ENCODE measurements around the gene MEIS2.
A peak's percentile ranks its signal among the peaks of the same experiment; 100 is the strongest.

MEIS2 gene

GRCh38 chr15:37109168-37109871 lies 9.0 kb upstream of the MEIS2 start:
- DNase-seq (ENCODE audit: low read depth in 2 of 2), result no peak
- peak overlapping the region in 1 of 2 donors; percentile 7 for H3K4me3 ChIP-seq (replicated peaks in 1 of 2; ENCODE audit: low read depth in 2 of 2, low read length in 2 of 2)
- TF ChIP-seq CTCF (IDR thresholded peaks at IDR 0.05; ENCODE audit: low read depth, low read length), result no peak

- no peak for DNase-seq (ENCODE audit: low read depth in 2 of 2)
- no peak overlapping the region for H3K4me3 ChIP-seq (replicated peaks in 1 of 2; ENCODE audit: low read depth in 2 of 2, low read length in 2 of 2)
- TF ChIP-seq CTCF (IDR thresholded peaks at IDR 0.05; ENCODE audit: low read depth, low read length), result no peak
Measured at GRCh38 chr15:37108381-37109167, 8.2 kb upstream of the MEIS2 start.

GRCh38 chr15:37107744-37108380 lies 7.5 kb upstream of the MEIS2 start:
- no peak for DNase-seq (ENCODE audit: low read depth in 2 of 2)
- H3K4me3 ChIP-seq (replicated peaks in 1 of 2; ENCODE audit: low read depth in 2 of 2, low read length in 2 of 2), result peak overlapping the region in 1 of 2 donors; percentile 3
- TF ChIP-seq CTCF (IDR thresholded peaks at IDR 0.05; ENCODE audit: low read depth, low read length), result no peak

- no peak for TF ChIP-seq CTCF (IDR thresholded peaks at IDR 0.05; ENCODE audit: low read depth, low read length)
- H3K4me3 ChIP-seq (replicated peaks in 1 of 2; ENCODE audit: low read depth in 2 of 2, low read length in 2 of 2), result peak overlapping the region; percentile 16 to 40
- DNase-seq (ENCODE audit: low read depth in 2 of 2), result peak in 1 of 2 donors; percentile 69
Measured at GRCh38 chr15:37107071-37107743, 6.9 kb upstream of the MEIS2 start.

- DNase-seq (ENCODE audit: low read depth in 2 of 2), result peak; percentile 61 to 75
- TF ChIP-seq CTCF (IDR thresholded peaks at IDR 0.05; ENCODE audit: low read depth, low read length), result no peak
- peak overlapping the region; percentile 28 to 40 for H3K4me3 ChIP-seq (replicated peaks in 1 of 2; ENCODE audit: low read depth in 2 of 2, low read length in 2 of 2)
Measured at GRCh38 chr15:37106490-37107001, 6.2 kb upstream of the MEIS2 start.

- peak in 1 of 2 donors; percentile 18 for DNase-seq (ENCODE audit: low read depth in 2 of 2)
- no peak for TF ChIP-seq CTCF (IDR thresholded peaks at IDR 0.05; ENCODE audit: low read depth, low read length)
- peak overlapping the region in 1 of 2 donors; percentile 13 for H3K4me3 ChIP-seq (replicated peaks in 1 of 2; ENCODE audit: low read depth in 2 of 2, low read length in 2 of 2)
Measured at GRCh38 chr15:37105889-37106288, 5.5 kb upstream of the MEIS2 start.
